ENCODE data around the gene TTC23. TPM values are rescaled to one million over a fixed set of nuclear protein-coding genes. Genes with fewer than 3 reads are reported as not detected.

TTC23 gene
- total and polyA plus RNA-seq, 8 donors, result 3.8 to 75.3 (median 14.8) TPM

DNA sequence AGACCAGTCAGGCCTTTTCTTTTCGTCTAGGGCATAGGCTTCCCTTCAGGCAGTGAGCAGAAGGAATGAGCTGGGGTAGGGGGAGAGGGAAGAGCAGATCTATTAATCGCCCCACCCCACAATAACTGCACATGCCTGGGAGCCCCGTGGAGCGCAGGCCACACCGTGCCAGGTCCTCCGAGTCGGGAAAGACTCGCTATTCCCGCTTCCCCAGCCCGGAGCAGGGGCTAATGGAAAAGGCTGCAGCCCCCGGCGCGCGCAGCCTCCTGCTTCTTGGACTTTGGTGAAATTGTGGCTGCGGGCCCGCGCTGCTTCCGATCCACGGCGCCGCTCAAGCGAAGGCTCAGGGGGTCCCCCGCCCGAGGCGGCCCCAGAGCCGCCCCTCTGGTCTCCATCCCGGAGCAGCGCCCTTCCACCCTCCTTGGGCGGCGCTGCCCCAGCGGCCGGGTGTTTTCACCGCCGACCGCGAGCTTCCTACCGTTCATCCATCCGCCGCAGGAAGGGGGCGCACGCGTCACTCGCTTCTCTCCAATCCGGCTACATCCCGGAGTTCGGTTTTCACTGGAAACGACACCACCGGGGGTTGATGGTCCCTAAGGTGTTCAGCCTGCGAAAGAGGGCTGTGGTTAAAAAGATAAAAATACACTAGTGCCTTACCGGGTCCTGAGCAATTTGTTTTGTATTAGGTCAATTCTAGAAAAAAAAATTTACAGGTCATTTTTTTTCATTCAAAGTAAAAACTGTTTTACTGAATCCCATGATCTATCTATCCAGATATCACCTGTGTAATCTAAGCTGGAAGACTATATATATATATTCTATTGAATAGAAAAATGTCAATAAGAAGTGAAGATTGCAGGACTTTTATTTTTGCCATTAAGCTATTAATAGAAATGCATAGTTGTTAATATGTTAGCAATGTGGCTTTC, 148.9 kb downstream of the TTC23 start:
- Histone ChIP-seq H3K9me3 (no peaks in the 10 kb centered on the region), H3K4me3 (peak overlapping the region; percentile 39 to 42 (median 40)), H3K4me1 (peaks cover 8 to 21% (median 19%) of the 10 kb centered on the region in 4 donors), H3K36me3 (no peaks in the 10 kb centered on the region), H3K27ac (peak overlapping the region in 1 of 5 donors; percentile 54), H3K27me3 (peaks cover 0 to 51% (median 36%) of the 10 kb centered on the region in 3 donors)
- peak; percentile 82 to 93 for DNase-seq
- WGBS, 5 donors, result 1 to 3% (median 2%) methylated on average over 24 to 50 of the region's 50 CpGs
- intact Hi-C loops (cut with DNase I; ENCODE audit: low total_unique reads), result no loop called here
- no peak for TF ChIP-seq EP300 (IDR thresholded peaks at IDR 0.05)
- peak in 5 of 7 experiments; percentile 36 to 76 (median 63) for TF ChIP-seq CTCF (IDR thresholded peaks at IDR 0.05)
- no peak for TF ChIP-seq POLR2A (IDR thresholded peaks at IDR 0.05)
- peak in 1 of 3 donors; percentile 24 for TF ChIP-seq POLR2AphosphoS5 (IDR thresholded peaks at IDR 0.05)

DNA sequence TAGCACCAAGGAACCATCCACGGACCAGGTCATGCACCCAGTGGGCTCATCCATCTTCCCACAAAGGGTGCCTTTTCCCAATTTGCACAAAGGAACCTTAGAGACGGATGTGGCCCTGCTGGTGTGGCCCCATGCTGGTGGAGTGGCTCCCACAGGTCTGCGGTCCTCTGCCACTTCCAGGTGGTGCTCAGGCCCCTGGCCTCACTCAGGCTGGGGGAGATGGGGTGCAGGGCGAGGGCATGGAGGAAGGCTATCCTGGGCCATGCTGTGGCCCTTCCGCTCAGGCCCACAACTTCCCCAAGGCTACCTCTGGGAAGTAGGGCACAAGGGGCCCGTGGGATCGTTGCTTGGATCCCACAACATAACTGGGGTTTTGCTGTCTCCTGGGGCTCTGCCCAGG, 149.7 kb downstream of the TTC23 start:
- 89 to 96% (median 92%) methylated on average over 4 to 7 of the region's 7 CpGs for WGBS, 5 donors
- Histone ChIP-seq H3K27ac (no peak overlapping the region), H3K36me3 (no peaks in the 10 kb centered on the region), H3K9me3 (no peaks in the 10 kb centered on the region), H3K4me1 (peaks cover 8 to 14% (median 11%) of the 10 kb centered on the region in 4 donors), H3K27me3 (peaks cover 0 to 42% (median 30%) of the 10 kb centered on the region in 3 donors), H3K4me3 (no peak overlapping the region)
- intact Hi-C loops (cut with DNase I; ENCODE audit: low total_unique reads), result loop anchor here (5.0 kb wide), 1 partner anchor 113 kb away; no protein-coding TSS in a partner anchor
- TF ChIP-seq POLR2A (IDR thresholded peaks at IDR 0.05) (no peak), EP300 (IDR thresholded peaks at IDR 0.05) (no peak), CTCF (IDR thresholded peaks at IDR 0.05) (no peak)
- no peak for DNase-seq

GRCh38 chr15:99098991-99099390, 150.4 kb downstream of the TTC23 start:
- WGBS, 5 donors, result 69 to 81% (median 76%) methylated on average over 6 of the region's 6 CpGs
- H3K27ac ChIP-seq, result no peak overlapping the region
- H3K27me3 ChIP-seq, result peaks cover 0 to 41% (median 29%) of the 10 kb centered on the region in 3 donors
- H3K9me3 ChIP-seq, result no peaks in the 10 kb centered on the region
- TF ChIP-seq CTCF (IDR thresholded peaks at IDR 0.05) (no peak), EP300 (IDR thresholded peaks at IDR 0.05) (no peak), POLR2A (IDR thresholded peaks at IDR 0.05) (no peak), POLR2AphosphoS5 (IDR thresholded peaks at IDR 0.05) (no peak)
- H3K4me3 ChIP-seq, result no peak overlapping the region
- H3K4me1 ChIP-seq, result peaks cover 8 to 12% (median 10%) of the 10 kb centered on the region in 4 donors
- no peak for DNase-seq
- no peaks in the 10 kb centered on the region for H3K36me3 ChIP-seq
- intact Hi-C loops (cut with DNase I; ENCODE audit: low total_unique reads), result loop anchor here (5.0 kb wide), 1 partner anchor 113 kb away; no protein-coding TSS in a partner anchor

GRCh38 chr15:99098426-99098825, 151.0 kb downstream of the TTC23 start:
- intact Hi-C loops (cut with DNase I; ENCODE audit: low total_unique reads), result loop anchor here (5.0 kb wide), 1 partner anchor 114 kb away; no protein-coding TSS in a partner anchor
- WGBS, 5 donors, result 82 to 91% (median 85%) methylated on average over 12 of the region's 12 CpGs
- TF ChIP-seq CTCF (IDR thresholded peaks at IDR 0.05), result no peak
- TF ChIP-seq POLR2A (IDR thresholded peaks at IDR 0.05), result no peak
- no peak for TF ChIP-seq POLR2AphosphoS5 (IDR thresholded peaks at IDR 0.05)
- no peak for TF ChIP-seq EP300 (IDR thresholded peaks at IDR 0.05)
- Histone ChIP-seq H3K36me3 (no peaks in the 10 kb centered on the region), H3K4me3 (no peak overlapping the region), H3K27me3 (peaks cover 0 to 40% (median 29%) of the 10 kb centered on the region in 3 donors), H3K27ac (peak overlapping the region in 1 of 5 donors; percentile 44), H3K4me1 (peaks cover 8 to 12% (median 10%) of the 10 kb centered on the region in 4 donors), H3K9me3 (no peaks in the 10 kb centered on the region)
- DNase-seq, result no peak
